Measurements from ENCODE around the gene CATSPER2.
"Not testable (repeated sequence)": the region's sequence is repeated elsewhere in the genome, so short reads cannot be mapped to it uniquely, and the experiment has no call there.

CATSPER2 gene

GRCh38 chr15:43648649-43649429 lies at the start of gene CATSPER2:
Gene CATSPER2, minus strand, starts transcription at chr15:43648844. Its CDS starts 783 bp downstream, at chr15:43648061.
- no peak for TF ChIP-seq CTCF (IDR thresholded peaks at IDR 0.05; ENCODE audit: low read depth, low read length, missing control alignments)
- H3K4me3 ChIP-seq (ENCODE audit: low read depth, low read length), result no peak within 1 kb of the TSS
- DNase-seq (ENCODE audit: low read depth), result no peak

GRCh38 chr15:43693148-43694022 lies 44.7 kb upstream of the CATSPER2 start, which contains the start of gene CKMT1A:
Gene CKMT1A, plus strand, starts transcription at chr15:43693859. Its CDS starts 192 bp downstream, at chr15:43694051.
- not testable (repeated sequence) for DNase-seq (ENCODE audit: low read depth); H3K4me3 ChIP-seq (ENCODE audit: low read depth, low read length)

- DNase-seq (ENCODE audit: low read depth), result not testable (repeated sequence)
Measured at GRCh38 chr15:43692679-43693078, 44.0 kb upstream of the CATSPER2 start.

GRCh38 chr15:43689604-43690301 lies 41.1 kb upstream of the CATSPER2 start:
- H3K4me3 ChIP-seq (ENCODE audit: low read depth, low read length); DNase-seq (ENCODE audit: low read depth): not testable (repeated sequence)

More at GRCh38 chr15:43692679-43693078, 44.0 kb upstream of the CATSPER2 start:
- not testable (repeated sequence) for H3K4me3 ChIP-seq (ENCODE audit: low read depth, low read length)

GRCh38 chr15:43674175-43674574 lies 25.5 kb upstream of the CATSPER2 start:
- H3K4me3 ChIP-seq (ENCODE audit: low read depth, low read length); DNase-seq (ENCODE audit: low read depth): not testable (repeated sequence)

- H3K4me3 ChIP-seq (ENCODE audit: low read depth, low read length); DNase-seq (ENCODE audit: low read depth): not testable (repeated sequence)
Measured at GRCh38 chr15:43666177-43666576, 17.5 kb upstream of the CATSPER2 start.

- DNase-seq (ENCODE audit: low read depth); H3K4me3 ChIP-seq (ENCODE audit: low read depth, low read length): not testable (repeated sequence)
Measured at GRCh38 chr15:43663333-43663732, 14.7 kb upstream of the CATSPER2 start.

- DNase-seq (ENCODE audit: low read depth); H3K4me3 ChIP-seq (ENCODE audit: low read depth, low read length): not testable (repeated sequence)
Measured at GRCh38 chr15:43662293-43662692, 13.6 kb upstream of the CATSPER2 start.

- H3K4me3 ChIP-seq (ENCODE audit: low read depth, low read length); DNase-seq (ENCODE audit: low read depth): not testable (repeated sequence)
Measured at GRCh38 chr15:43659727-43660126, 11.1 kb upstream of the CATSPER2 start.

GRCh38 chr15:43649430-43649926 lies 834 bp upstream of the CATSPER2 start:
- not testable (repeated sequence) for DNase-seq (ENCODE audit: low read depth); H3K4me3 ChIP-seq (ENCODE audit: low read depth, low read length)

GRCh38 chr15:43638464-43639204 lies 10.0 kb downstream of the CATSPER2 start:
- not testable (repeated sequence) for DNase-seq (ENCODE audit: low read depth); H3K4me3 ChIP-seq (ENCODE audit: low read depth, low read length)

- DNase-seq (ENCODE audit: low read depth); H3K4me3 ChIP-seq (ENCODE audit: low read depth, low read length): not testable (repeated sequence)
Measured at GRCh38 chr15:43626937-43627336, 21.7 kb downstream of the CATSPER2 start.
